ENCODE results near the gene UQCR11.
"Not testable (repeated sequence)": the region's sequence is repeated elsewhere in the genome, so short reads cannot be mapped to it uniquely, and the experiment has no call there.

UQCR11 gene

GRCh38 chr19:1646659-1647453 lies 41.6 kb upstream of the UQCR11 start:
- no peak for TF ChIP-seq ZFX (IDR thresholded peaks at IDR 0.05; ENCODE audit: borderline replicate concordance)
- no peak for TF ChIP-seq CTCF (IDR thresholded peaks at IDR 0.05)
- no peak overlapping the region for H3K27ac ChIP-seq

GRCh38 chr19:1646149-1646548 lies 40.9 kb upstream of the UQCR11 start:
- no peak overlapping the region for H3K27ac ChIP-seq
- TF ChIP-seq CTCF (IDR thresholded peaks at IDR 0.05) (no peak), ZFX (IDR thresholded peaks at IDR 0.05; ENCODE audit: borderline replicate concordance) (no peak)

GRCh38 chr19:1645299-1645698 lies 40.0 kb upstream of the UQCR11 start:
- no peak for TF ChIP-seq CTCF (IDR thresholded peaks at IDR 0.05)
- no peak for TF ChIP-seq ZFX (IDR thresholded peaks at IDR 0.05; ENCODE audit: borderline replicate concordance)

GRCh38 chr19:1644070-1644469 lies 38.8 kb upstream of the UQCR11 start:
- no peak for TF ChIP-seq ZFX (IDR thresholded peaks at IDR 0.05; ENCODE audit: borderline replicate concordance)
- no peak for TF ChIP-seq CTCF (IDR thresholded peaks at IDR 0.05)
- no peak overlapping the region for H3K27ac ChIP-seq

More at GRCh38 chr19:1645299-1645698, 40.0 kb upstream of the UQCR11 start:
- H3K27ac ChIP-seq: no peak overlapping the region

GRCh38 chr19:1640893-1641448 lies 35.7 kb upstream of the UQCR11 start:
- not testable (repeated sequence) for H3K27ac ChIP-seq

GRCh38 chr19:1636325-1637236 lies 31.3 kb upstream of the UQCR11 start:
- no peak for TF ChIP-seq ZFX (IDR thresholded peaks at IDR 0.05; ENCODE audit: borderline replicate concordance)
- TF ChIP-seq CTCF (IDR thresholded peaks at IDR 0.05): no peak

GRCh38 chr19:1634938-1635243 lies 29.6 kb upstream of the UQCR11 start:
- no peak for TF ChIP-seq ZFX (IDR thresholded peaks at IDR 0.05; ENCODE audit: borderline replicate concordance)
- no peak for TF ChIP-seq CTCF (IDR thresholded peaks at IDR 0.05)
- no peak overlapping the region for H3K27ac ChIP-seq

More at GRCh38 chr19:1636325-1637236, 31.3 kb upstream of the UQCR11 start:
- no peak overlapping the region for H3K27ac ChIP-seq

Data from 22Rv1 (cell line).